Transverse colon (tissue), 4 donors: ENCODE data around the gene OR10K2. TPM values are rescaled to one million over a fixed set of nuclear protein-coding genes. Genes with fewer than 3 reads are reported as not detected.

ENCODE experiments used
- DNase-seq: peaks from one replicate; pipeline ENCODE4 v3.0.0-alpha.2; 2019
- H3K27ac ChIP-seq, 4 donors: fragments of 200-600 bp; sonication (generic); 2 replicates each; pipeline ENCODE4 v1.5.1; 2016 to 2018; ENCODE audit warnings: inconsistent platforms in 4 of 4
- H3K27me3 ChIP-seq: fragments of 200-600 bp; sonication (generic); 2 replicates; pipeline ENCODE4 v1.5.1; 2017; ENCODE audit warnings: inconsistent platforms
- H3K36me3 ChIP-seq, 4 donors: fragments of 200-600 bp; sonication (generic); 2 replicates each; pipeline ENCODE4 v1.5.1; 2017 to 2019; ENCODE audit warnings: inconsistent platforms in 4 of 4
- H3K4me1 ChIP-seq, 4 donors: fragments of 200-600 bp; sonication (generic); 2 replicates each; pipeline ENCODE4 v1.5.1; 2017 to 2020; ENCODE audit warnings: inconsistent platforms in 4 of 4
- H3K4me3 ChIP-seq, 4 donors: fragments of 200-600 bp; sonication (generic); 1 replicate in 1 of 4; 2 replicates in 3 of 4; pipeline versions ENCODE4 v1.5.1 to v1.6.1; 2017 to 2019; ENCODE audit warnings: inconsistent platforms in 4 of 4
- H3K9me3 ChIP-seq, 2 donors: fragments of 200-600 bp; sonication (generic); 2 replicates each; pipeline ENCODE4 v1.5.1; 2017 to 2019; ENCODE audit warnings: inconsistent platforms in 2 of 2
- CTCF ChIP-seq, 5 experiments: fragments of 200-600 bp in 3 of 5; fragments of 450-650 bp in 2 of 5; sonication (generic) in 3 of 5; IDR thresholded peaks; 1 replicate in 2 of 5; 2 replicates in 3 of 5; pipeline ENCODE4 v1.5.1; 2016 to 2017; ENCODE audit warnings: antibody characterized with exemption in 5 of 5, inconsistent platforms in 3 of 5, mild to moderate bottlenecking in 2 of 5, moderate library complexity in 1 of 5
- EP300 ChIP-seq: sonication (generic); formaldehyde crosslinking; IDR thresholded peaks from one replicate; pipeline ENCODE4 v1.6.1; 2017; ENCODE audit warnings: antibody characterized with exemption, low read depth
- POLR2A ChIP-seq: fragments of 450-650 bp; IDR thresholded peaks from one replicate; pipeline ENCODE4 v1.6.1; 2016; ENCODE audit warnings: antibody characterized with exemption, mild to moderate bottlenecking, moderate library complexity
- POLR2AphosphoS5 ChIP-seq, 3 donors: sonication (generic); formaldehyde crosslinking; IDR thresholded peaks; one replicate each; pipeline ENCODE4 v1.6.1; 2016; ENCODE audit warnings: antibody characterized with exemption in 3 of 3
- WGBS, 2 donors: methylation state at CpG; one replicate each; pipeline ENCODE4 v1.1.5; 2018; ENCODE audit warnings: low coverage in 1 of 2; 5-methylcytosine and 5-hydroxymethylcytosine counted together
- in situ Hi-C, 4 donors: fragments of 200-750 bp; cut with MboI; loops; one replicate each; pipeline versions ENCODE4 v1.15.0 to v1.15.1; 2017; ENCODE audit warnings: low sequenced_read_pairs in 3 of 4, low pct_ligation_motif_present in 1 of 4, low pct_unique_long_range_greater_than_20kb in 1 of 4
- intact Hi-C: fragments of 100-400 bp; cut with DNase I; formaldehyde crosslinking; loops from one replicate; pipeline ENCODE4 v1.15.1; 2023; ENCODE audit warnings: low total_unique reads
- total RNA-seq, 4 donors: library from RNA; depleted of rRNA; stranded (reverse); fragments of >200 nt; gene quantifications; one replicate each; pipeline ENCODE4 v1.1.0, GENCODE V29; 2016

Gene OR10K2
- total RNA-seq, 4 donors from 2014 or later: not detected

DNA sequence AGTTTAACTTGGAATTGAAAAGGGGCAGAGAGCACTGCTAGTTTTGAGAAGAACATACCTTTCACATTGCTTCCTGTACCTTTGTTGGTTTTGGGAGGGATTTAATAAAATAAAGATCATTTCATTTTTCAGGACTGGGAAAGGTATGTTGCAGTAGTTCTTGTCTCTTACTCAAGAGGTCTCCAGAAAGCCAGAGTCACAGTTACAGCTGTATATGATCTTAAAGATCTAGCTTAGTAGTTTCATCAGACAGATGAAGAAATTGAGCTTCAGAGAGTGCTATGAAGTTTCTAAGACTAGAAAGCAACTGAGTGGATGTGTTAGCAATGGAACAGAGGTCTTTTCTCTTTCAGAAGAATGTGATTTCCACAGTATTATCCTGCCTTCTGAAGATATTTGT, 1.0 kb downstream of the OR10K2 start:
- in situ Hi-C loops: no loop called here
- H3K4me1 ChIP-seq: no peaks in the 10 kb centered on the region
- no peak overlapping the region for H3K4me3 ChIP-seq
- H3K9me3 ChIP-seq: no peaks in the 10 kb centered on the region
- DNase-seq: no peak
- intact Hi-C loops: no loop called here
- TF ChIP-seq POLR2AphosphoS5 (IDR thresholded peaks at IDR 0.05): no peak
- TF ChIP-seq CTCF (IDR thresholded peaks at IDR 0.05): no peak
- no peak for TF ChIP-seq EP300
- TF ChIP-seq POLR2A: no peak
- H3K27me3 ChIP-seq: no peaks in the 10 kb centered on the region
- H3K27ac ChIP-seq: no peak overlapping the region
- no peaks in the 10 kb centered on the region for H3K36me3 ChIP-seq

GRCh38 chr1:158422212-158422611, 3.8 kb downstream of the OR10K2 start:
- in situ Hi-C loops: no loop called here
- DNase-seq: no peak
- no peak overlapping the region for H3K4me3 ChIP-seq
- no peak for TF ChIP-seq POLR2AphosphoS5 (IDR thresholded peaks at IDR 0.05)
- no peak for TF ChIP-seq EP300
- TF ChIP-seq POLR2A: no peak
- no peak for TF ChIP-seq CTCF (IDR thresholded peaks at IDR 0.05)
- H3K27me3 ChIP-seq: no peaks in the 10 kb centered on the region
- no peak overlapping the region for H3K27ac ChIP-seq
- no peaks in the 10 kb centered on the region for H3K9me3 ChIP-seq
- no peaks in the 10 kb centered on the region for H3K4me1 ChIP-seq
- H3K36me3 ChIP-seq: no peaks in the 10 kb centered on the region
- intact Hi-C loops: no loop called here

DNA sequence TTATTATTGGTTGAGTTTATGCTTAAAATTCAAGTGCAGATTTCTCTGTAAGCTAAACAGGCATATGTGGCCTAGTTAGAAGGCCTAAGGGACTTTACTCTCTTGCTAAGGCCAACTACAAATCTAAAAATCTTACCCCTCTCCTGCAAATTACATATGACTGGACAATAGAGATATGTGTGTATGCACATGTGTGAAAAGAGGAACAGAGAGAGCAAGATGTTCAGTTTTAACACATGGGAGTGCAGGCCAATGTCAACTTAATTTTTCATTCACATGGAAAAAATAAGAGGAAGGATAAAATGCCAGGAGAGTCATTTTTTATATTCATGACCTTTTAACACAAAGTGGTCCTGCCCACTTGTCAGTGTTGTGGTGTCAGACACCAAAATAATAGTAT, 8.5 kb downstream of the OR10K2 start:
- Histone ChIP-seq H3K27ac (no peak overlapping the region), H3K4me1 (no peaks in the 10 kb centered on the region), H3K36me3 (no peaks in the 10 kb centered on the region), H3K9me3 (no peaks in the 10 kb centered on the region), H3K4me3 (no peak overlapping the region), H3K27me3 (no peaks in the 10 kb centered on the region)
- intact Hi-C loops (loop anchor here (5.0 kb wide), 1 partner anchor 100 kb away; no protein-coding TSS in a partner anchor), in situ Hi-C loops (no loop called here)
- TF ChIP-seq EP300: no peak
- no peak for DNase-seq

DNA sequence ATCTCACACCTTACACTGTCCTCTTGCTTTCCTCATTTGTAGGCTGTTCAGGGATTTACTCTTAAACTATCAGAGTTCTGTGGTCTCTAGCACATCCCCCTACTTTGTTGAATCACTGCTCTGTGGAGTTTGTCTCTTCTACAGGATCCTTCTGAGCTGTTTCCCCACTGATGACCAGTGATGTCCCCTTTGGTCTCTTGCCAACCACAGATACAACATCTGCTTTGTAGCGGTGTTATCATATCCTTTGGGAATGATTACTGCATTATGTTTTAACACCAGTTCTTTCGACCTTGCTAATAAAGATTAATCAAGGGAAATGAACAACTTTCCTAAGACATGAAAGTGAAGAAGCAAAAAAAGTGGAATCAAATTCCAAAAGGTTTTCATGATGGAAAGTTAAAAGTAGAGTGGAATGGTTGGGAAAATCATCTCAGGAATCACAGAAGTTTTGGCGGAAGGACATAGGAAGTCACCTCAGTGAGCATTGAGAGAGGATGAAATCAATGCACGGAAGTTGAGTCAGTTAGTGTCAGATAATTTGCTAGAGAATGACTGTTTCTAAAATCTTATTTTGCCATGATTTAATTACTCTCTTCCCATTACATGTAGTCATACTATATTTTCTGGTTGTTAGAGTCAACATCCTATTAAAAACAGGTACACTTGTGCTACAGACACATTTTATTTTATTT, 11.2 kb downstream of the OR10K2 start:
- intact Hi-C loops (loop anchor here (5.0 kb wide), 1 partner anchor 103 kb away; no protein-coding TSS in a partner anchor), in situ Hi-C loops (no loop called here)
- DNase-seq: no peak
- H3K36me3 ChIP-seq: no peaks in the 10 kb centered on the region
- 78 to 87% methylated on average over 4 of the region's 4 CpGs for WGBS, 2 donors
- no peaks in the 10 kb centered on the region for H3K4me1 ChIP-seq
- no peaks in the 10 kb centered on the region for H3K27me3 ChIP-seq
- H3K4me3 ChIP-seq: no peak overlapping the region
- TF ChIP-seq POLR2AphosphoS5 (IDR thresholded peaks at IDR 0.05) (no peak), CTCF (IDR thresholded peaks at IDR 0.05) (no peak), POLR2A (no peak), EP300 (no peak)
- H3K27ac ChIP-seq: no peak overlapping the region
- no peaks in the 10 kb centered on the region for H3K9me3 ChIP-seq

- intact Hi-C loops: no loop called here
Measured at GRCh38 chr1:158407092-158407491, 18.9 kb downstream of the OR10K2 start.

More at GRCh38 chr1:158407092-158407491, 18.9 kb downstream of the OR10K2 start:
- 72 to 92% methylated on average over 5 of the region's 5 CpGs for WGBS, 2 donors
- TF ChIP-seq POLR2AphosphoS5 (IDR thresholded peaks at IDR 0.05) (no peak), POLR2A (no peak), CTCF (IDR thresholded peaks at IDR 0.05) (no peak), EP300 (no peak)
- in situ Hi-C loops: no loop called here
- Histone ChIP-seq H3K36me3 (no peaks in the 10 kb centered on the region), H3K27me3 (no peaks in the 10 kb centered on the region), H3K4me1 (no peaks in the 10 kb centered on the region), H3K9me3 (no peaks in the 10 kb centered on the region), H3K27ac (no peak overlapping the region), H3K4me3 (no peak overlapping the region)
- no peak for DNase-seq
